HG02840 (cell line): ENCODE data around the gene TRMU.

Source experiments
- ATAC-seq: cut with Tn5 transposase; IDR thresholded peaks from one replicate; pipeline ENCODE4 v1.9.1; 2021; ENCODE audit warnings: mild to moderate bottlenecking, moderate library complexity, moderate number of reproducible peaks; ENCODE audit not compliant: unreplicated experiment, low FRiP score

The TRMU gene, protein sequence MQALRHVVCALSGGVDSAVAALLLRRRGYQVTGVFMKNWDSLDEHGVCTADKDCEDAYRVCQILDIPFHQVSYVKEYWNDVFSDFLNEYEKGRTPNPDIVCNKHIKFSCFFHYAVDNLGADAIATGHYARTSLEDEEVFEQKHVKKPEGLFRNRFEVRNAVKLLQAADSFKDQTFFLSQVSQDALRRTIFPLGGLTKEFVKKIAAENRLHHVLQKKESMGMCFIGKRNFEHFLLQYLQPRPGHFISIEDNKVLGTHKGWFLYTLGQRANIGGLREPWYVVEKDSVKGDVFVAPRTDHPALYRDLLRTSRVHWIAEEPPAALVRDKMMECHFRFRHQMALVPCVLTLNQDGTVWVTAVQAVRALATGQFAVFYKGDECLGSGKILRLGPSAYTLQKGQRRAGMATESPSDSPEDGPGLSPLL

GRCh38 chr22:46335201-46336118 lies at the start of gene TRMU:
Gene TRMU (plus strand): TSS chr22:46335714. CDS start chr22:46335765, 51 bp downstream.
- peak; percentile 74 for ATAC-seq

GRCh38 chr22:46286006-46286405 lies 49.5 kb upstream of the TRMU start:
- no peak for ATAC-seq

- no peak for ATAC-seq
These were observed 48.3 kb upstream of the TRMU start for GRCh38 chr22:46286941-46287872.

DNA sequence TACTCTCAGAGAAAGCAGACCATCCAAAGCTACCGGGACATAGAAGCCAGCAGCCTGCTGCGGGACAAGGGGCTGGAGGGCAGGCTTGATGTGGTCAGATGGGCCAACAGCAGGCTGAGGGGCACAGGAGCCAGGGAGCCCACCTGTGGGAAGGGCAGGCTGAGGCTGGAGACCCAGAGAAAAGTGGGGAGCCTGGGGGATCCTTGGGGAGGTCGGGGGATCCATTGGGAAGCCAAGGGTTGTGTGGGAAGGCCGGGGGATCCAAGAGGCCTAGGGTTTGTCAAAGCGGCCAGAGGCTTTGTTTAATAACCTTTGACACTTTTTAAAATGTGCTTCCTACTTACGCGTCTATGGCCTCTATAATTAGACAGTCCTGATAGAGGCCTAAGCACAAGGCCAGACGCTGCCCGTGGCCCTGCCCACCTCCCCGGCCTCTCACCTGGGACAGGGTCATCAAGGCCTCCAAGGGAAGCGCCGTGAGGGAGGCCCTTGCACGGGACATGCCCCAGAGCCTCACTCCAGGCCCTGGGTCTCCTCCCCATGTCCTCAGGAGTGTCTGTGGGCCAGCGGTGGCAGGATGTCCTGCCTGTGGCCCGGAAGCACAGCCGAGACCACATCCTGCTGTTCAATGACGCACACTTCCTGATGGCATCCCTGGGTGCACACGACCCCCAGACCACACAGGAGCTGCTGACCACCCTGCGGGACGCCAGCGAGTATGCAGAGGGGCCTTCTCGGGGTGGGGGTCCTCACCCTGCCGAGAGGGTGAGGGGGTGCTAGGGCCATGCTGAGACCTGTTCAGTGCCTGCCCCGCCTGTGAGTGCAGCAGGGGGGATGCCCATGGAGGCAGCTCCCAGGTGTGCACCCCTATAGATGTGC lies 47.4 kb upstream of the TRMU start:
- ATAC-seq = no peak

DNA sequence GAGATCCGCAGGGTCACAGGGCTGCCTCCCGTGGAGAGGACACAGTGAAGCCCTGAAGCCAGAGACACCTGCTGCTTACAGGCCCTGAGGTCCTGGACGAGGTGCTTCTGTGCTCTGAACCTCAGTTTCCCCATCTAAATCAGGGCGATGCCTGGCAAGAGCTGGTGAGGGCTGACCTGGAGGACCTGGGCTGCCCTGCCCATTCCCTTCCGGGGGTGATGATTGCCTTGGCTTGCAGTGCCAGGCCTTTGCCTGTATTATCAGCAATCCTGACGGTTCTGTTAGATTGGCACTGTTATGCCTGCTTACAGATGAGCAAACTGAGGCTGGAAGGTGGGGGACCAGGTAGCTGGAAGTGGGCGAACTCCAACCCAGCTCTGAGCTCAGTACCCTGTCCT lies 46.7 kb upstream of the TRMU start:
- ATAC-seq = no peak

- no peak for ATAC-seq
These were observed 46.1 kb upstream of the TRMU start for GRCh38 chr22:46289244-46289891.

DNA sequence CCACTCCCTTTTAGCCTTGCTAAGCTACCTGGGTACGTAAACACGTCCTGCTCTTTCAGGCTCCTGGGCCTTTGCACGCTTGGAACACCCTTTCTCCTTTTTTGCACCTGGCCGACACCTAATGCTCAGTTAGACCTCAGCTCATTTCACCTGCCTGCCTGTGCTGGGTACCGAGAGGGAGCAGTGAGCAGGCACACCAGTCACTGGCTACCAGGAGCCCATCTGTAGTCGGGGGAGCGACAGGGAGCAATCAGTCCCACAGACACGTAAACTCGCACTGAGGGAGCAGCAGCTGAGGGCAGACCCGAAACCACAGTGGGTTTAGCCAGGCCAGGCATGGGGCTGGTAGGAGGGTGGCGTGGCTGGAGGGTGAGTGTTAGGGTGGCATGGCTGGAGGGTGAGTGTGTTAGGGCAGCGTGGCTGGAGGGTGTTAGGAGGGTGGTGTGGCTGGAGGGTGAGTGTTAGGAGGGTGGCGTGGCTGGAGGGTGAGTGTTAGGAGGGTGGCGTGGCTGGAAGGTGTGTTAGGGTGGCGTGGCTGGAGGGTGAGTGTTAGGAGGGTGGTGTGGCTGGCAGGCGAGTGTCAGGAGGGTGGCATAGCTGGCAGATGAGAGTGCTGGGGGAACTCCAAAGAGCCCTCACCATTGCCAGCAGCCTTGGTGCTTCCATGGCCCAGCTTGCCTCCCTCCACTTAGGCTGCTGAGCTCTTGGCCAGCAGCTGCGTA lies 45.2 kb upstream of the TRMU start:
- ATAC-seq = no peak

- no peak for ATAC-seq
These were observed 44.4 kb upstream of the TRMU start for GRCh38 chr22:46290843-46291785.

- no peak for ATAC-seq
These were observed 43.3 kb upstream of the TRMU start for GRCh38 chr22:46292173-46292572.

DNA sequence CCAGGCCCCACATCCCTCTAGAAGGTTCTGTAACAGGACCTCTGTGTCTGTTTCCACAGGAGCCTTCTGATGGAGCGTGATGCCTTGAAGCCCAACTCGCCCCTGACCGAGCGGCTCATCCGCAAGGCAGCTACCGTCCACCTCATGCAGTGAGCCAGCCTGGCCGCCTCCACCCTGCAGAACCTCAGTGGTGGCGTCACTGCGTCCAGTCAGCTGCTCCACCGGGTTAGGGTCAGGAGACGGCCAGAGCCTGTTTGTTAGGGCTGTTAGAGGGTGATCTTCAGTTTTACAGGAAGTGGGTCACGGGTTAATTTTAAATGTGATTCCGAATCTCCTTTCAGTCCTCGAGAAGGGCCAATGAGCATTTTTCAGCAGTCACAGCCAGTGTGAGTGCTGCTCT lies 42.8 kb upstream of the TRMU start:
- no peak for ATAC-seq

- ATAC-seq = no peak
These were observed 41.8 kb upstream of the TRMU start for GRCh38 chr22:46293577-46294260.

DNA sequence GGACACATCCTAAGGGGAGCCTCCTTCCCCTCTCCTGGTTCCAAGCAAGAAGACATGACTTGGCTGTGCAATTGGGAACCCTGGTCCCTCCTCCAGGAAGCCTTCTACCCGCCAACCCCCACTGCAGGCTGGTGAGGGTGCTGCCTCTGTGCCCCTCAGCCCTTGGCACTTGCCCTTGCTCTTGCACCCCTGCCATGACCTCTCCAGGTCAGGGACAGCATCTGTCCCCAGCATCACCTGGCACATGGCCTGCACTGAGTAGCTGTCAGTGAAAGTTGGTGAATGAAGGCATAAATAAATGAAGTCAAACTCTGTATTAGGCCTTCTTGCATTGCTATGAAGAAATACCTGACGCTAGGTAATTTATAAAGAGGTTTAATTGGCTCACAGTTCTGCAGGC lies 40.7 kb upstream of the TRMU start:
- ATAC-seq = no peak

- ATAC-seq = no peak
These were observed 40.1 kb upstream of the TRMU start for GRCh38 chr22:46295277-46295971.

DNA sequence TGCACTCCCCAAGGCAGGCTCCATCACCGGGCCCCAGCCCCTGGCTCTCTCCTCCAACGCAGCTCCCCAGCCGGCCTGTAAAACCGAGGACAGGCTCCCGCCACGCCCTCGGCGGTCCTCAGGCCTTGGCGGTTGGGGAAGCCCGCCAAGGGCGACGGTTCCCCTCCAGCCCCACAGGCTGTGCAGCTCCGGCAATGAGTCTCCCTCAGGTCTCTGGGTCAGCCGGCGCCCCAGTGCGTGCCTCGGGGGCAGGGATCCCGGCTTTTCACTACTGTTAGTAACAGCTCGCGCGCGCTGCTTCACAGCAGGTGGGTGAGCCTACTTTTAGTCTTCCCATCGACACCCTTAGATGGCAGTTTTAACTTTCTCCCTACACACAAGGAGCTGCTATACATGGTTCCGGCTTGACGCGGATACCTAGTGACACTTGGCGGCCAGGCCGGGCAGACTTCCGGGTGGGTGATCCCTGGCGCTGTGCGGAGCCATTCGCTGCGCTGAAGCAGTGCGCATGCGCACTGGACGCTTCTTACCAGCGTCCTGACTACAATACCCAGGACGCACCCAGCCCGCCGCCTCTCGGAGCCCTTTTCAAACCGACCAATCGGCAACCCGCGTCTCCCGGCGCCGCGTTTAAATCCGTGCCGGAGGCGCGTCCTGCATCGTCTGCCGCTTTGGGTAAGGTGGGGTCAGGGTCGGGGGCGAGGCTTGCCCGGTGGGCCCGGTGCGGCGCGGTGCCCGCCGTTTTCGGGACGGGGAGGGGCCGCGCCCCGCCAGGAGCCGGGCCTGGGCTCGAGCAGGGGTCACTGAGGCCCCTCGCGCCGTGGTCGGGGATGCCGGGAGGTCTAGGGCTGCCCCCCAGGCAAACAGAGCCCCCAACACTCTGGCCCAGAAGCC lies 39.0 kb upstream of the TRMU start, which contains the start of gene GTSE1:
Gene GTSE1, plus strand, starts transcription at position 614 of the 894 bp plus-strand sequence. CDS start 531 bp downstream, outside the sequence.
- ATAC-seq = peak; percentile 92
